ENCODE measurements around the gene CREB3L1. TPM values are rescaled to one million over a fixed set of nuclear protein-coding genes. Genes with fewer than 3 reads are reported as not detected.
A peak's percentile ranks its signal among the peaks of the same experiment; 100 is the strongest.

The CREB3L1 gene
- polyA plus RNA-seq, 6 donors from 2014 or later, result not detected

DNA sequence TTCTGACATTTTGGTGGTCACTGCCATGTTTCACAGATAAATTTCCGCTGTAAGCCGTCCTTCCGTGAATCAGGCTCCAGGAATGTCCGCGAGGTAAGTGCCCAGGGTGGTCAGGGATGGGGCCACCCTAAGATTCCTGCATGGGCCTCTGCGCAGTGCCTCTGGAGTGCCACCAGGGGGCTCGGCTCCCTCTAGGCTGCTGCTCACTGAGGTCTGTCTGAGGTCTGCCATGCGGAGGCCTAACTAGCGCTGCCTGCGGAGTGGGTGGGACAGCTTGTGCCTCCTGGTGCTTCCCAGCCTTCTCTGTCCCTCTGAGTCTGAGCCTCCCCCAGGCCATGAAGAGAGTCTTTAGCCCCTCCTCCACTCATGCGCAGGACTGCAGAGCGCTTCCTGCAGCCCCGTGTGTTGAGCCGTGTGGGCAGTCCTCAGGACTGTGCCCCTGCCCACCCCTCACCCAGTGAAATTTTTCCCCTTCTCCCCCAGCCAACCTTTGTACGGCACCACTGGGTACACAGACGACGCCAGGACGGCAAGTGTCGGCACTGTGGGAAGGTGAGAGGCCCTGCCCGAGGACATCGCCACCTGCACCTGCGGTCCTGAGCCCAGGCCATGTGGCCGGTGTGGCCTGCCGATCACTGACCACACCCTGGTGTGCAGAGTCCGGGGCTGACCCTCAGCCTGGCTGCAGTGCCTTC lies 92.1 kb downstream of the CREB3L1 start:
- peaks cover 5 to 11% (median 5%) of the 10 kb centered on the region in 3 donors for H3K4me1 Mint-ChIP-seq
- H3K27ac Mint-ChIP-seq, result peak overlapping the region in 1 of 6 donors; percentile 61
- no peaks in the 10 kb centered on the region for H3K36me3 Mint-ChIP-seq
- DNase-seq (no peak), ATAC-seq (ENCODE audit: low read depth in 2 of 2) (peak; percentile 66 to 71)
- H3K27me3 Mint-ChIP-seq, result no peaks in the 10 kb centered on the region
- H3K4me3 Mint-ChIP-seq, result no peak overlapping the region
- no peaks in the 10 kb centered on the region for H3K9me3 Mint-ChIP-seq

DNA sequence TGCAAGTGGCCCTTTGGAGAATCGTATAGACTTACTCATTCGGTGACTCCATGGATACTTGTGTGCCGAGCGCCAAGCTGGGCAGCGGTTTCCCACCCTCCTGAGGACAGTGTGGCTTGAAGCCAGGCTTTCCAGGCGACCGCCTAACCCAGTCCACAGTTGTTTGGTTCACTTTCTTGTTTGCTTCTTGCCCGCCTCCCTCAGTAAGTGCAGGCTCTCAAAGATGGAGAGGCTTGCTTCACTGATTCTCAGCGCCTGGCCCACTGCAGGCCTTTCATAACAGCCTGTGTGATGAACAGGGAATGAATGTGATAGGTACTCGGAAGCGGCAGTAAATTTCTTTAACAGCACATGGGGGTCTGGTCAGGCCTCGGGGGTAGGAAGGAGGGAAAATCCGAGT lies 92.8 kb downstream of the CREB3L1 start:
- DNase-seq, result no peak
- no peaks in the 10 kb centered on the region for H3K9me3 Mint-ChIP-seq

More for the DNA sequence above, 92.8 kb downstream of the CREB3L1 start:
- H3K4me1 Mint-ChIP-seq, result peaks cover 0 to 11% (median 5%) of the 10 kb centered on the region in 3 donors
- H3K27me3 Mint-ChIP-seq, result no peaks in the 10 kb centered on the region
- no peak for ATAC-seq (ENCODE audit: low read depth in 2 of 2)
- H3K27ac Mint-ChIP-seq, result no peak overlapping the region
- H3K36me3 Mint-ChIP-seq, result peaks cover 0 to 5% of the 10 kb centered on the region in 2 donors
- no peak overlapping the region for H3K4me3 Mint-ChIP-seq

Other genes with a start within 250 kb of the CREB3L1 start
- gene PHF21A, start 156.2 kb upstream of the CREB3L1 start, polyA plus RNA-seq (ENCODE audit: low read depth in 6 of 6), result 10 to 100 TPM in 5 of 6 donors, under 1 TPM in 1; 0.28 to 19.0 (median 12.3) TPM
- 10 to 100 TPM in 1 of 6 donors, 1 to 10 TPM in 5; 2.5 to 13.7 (median 7.9) TPM for gene DGKZ, start 69.8 kb downstream of the CREB3L1 start, polyA plus RNA-seq (ENCODE audit: low read depth in 6 of 6)
- gene MDK, start 104.0 kb downstream of the CREB3L1 start, polyA plus RNA-seq (ENCODE audit: low read depth in 6 of 6), result 1 to 10 TPM in 3 of 6 donors, under 1 TPM in 2, not detected in 1; 0.52 to 1.8 (median 1.5) TPM
- gene CHRM4, start 114.1 kb downstream of the CREB3L1 start, polyA plus RNA-seq (ENCODE audit: low read depth in 6 of 6), result under 1 TPM in 5 of 6 donors, not detected in 1; 0.27 to 0.94 (median 0.34) TPM

Measured in naive B cell (primary cell).